CD4-positive, alpha-beta T cell (primary cell): ENCODE measurements around the gene AUTS2. TPM values are rescaled to one million over a fixed set of nuclear protein-coding genes. Genes with fewer than 3 reads are reported as not detected.

ENCODE experiments used
- ATAC-seq: fragments of 200-7000 bp; cut with Tn5 transposase; one replicate; pipeline ENCODE4 v1.10.0; 2022; ENCODE audit warnings: mild to moderate bottlenecking; ENCODE audit not compliant: poor library complexity
- CTCF ChIA-PET: fragments of 350-600 bp; sonication (Branson Sonifier 250); formaldehyde crosslinking; loops from one replicate; lab custom pipeline; 2021; ENCODE audit warnings: antibody characterized with exemption, inconsistent platforms; lab: Charles Lee
- POLR2A ChIA-PET: fragments of 350-600 bp; sonication (Branson Sonifier 250); formaldehyde crosslinking; loops from one replicate; lab custom pipeline; 2021; ENCODE audit warnings: antibody characterized with exemption, inconsistent platforms; lab: Charles Lee
- DNase-seq, 14 experiments: peaks; one replicate each; pipeline ENCODE4 v3.0.0-alpha.2; 2013 to 2020; ENCODE audit warnings: mixed read lengths in 2 of 14
- H3K27ac ChIP-seq, 2 donors: one replicate each; pipeline versions ENCODE4 v1.5.1 to v1.7.0; 2013; ENCODE audit warnings: low read length in 2 of 2, low read depth in 1 of 2, mild to moderate bottlenecking in 1 of 2
- H3K27me3 ChIP-seq, 2 experiments: 1 replicate in 1 of 2; 2 replicates in 1 of 2; pipeline versions ENCODE4 v1.6.1 to v1.7.0; 2013; ENCODE audit warnings: low read length in 2 of 2, control low read depth in 1 of 2, mild to moderate bottlenecking in 1 of 2, moderate library complexity in 1 of 2; ENCODE audit not compliant: insufficient read depth in 2 of 2, control insufficient read depth in 1 of 2
- H3K36me3 ChIP-seq: one replicate; pipeline ENCODE4 v1.6.1; 2013; ENCODE audit warnings: low read length, control low read depth; ENCODE audit not compliant: insufficient read depth
- H3K4me1 ChIP-seq: one replicate; pipeline ENCODE4 v1.6.1; 2013; ENCODE audit warnings: low read length, control low read depth; ENCODE audit not compliant: insufficient read depth
- H3K4me3 ChIP-seq: one replicate; pipeline ENCODE4 v1.5.1; 2013; ENCODE audit warnings: mild to moderate bottlenecking, low read length, moderate library complexity
- H3K9me3 ChIP-seq, 2 experiments: 1 replicate in 1 of 2; 2 replicates in 1 of 2; pipeline versions ENCODE4 v1.6.1 to v1.7.0; 2013; ENCODE audit warnings: low read length in 2 of 2, mild to moderate bottlenecking in 2 of 2, control low read depth in 1 of 2, moderate library complexity in 1 of 2; ENCODE audit not compliant: control insufficient read depth in 1 of 2, insufficient read depth in 1 of 2
- H3K27ac Mint-ChIP-seq: one replicate; pipeline ENCODE4 v1.8.0; 2020; ENCODE audit warnings: mixed read lengths
- H3K27me3 Mint-ChIP-seq: one replicate; pipeline ENCODE4 v1.8.0; 2021; ENCODE audit warnings: mixed read lengths
- H3K36me3 Mint-ChIP-seq: one replicate; pipeline ENCODE4 v1.8.0; 2021; ENCODE audit warnings: low read depth, mixed read lengths
- H3K4me1 Mint-ChIP-seq: one replicate; pipeline ENCODE4 v1.8.0; 2021; ENCODE audit warnings: low read depth, mixed read lengths
- H3K4me3 Mint-ChIP-seq: one replicate; pipeline ENCODE4 v1.8.0; 2020; ENCODE audit warnings: mild to moderate bottlenecking, mixed read lengths
- H3K9me3 Mint-ChIP-seq: one replicate; pipeline ENCODE4 v1.8.0; 2020; ENCODE audit warnings: mixed read lengths
- intact Hi-C, 2 experiments: fragments of 100-400 bp; cut with DNase I in 1 of 2; cut with micrococcal nuclease in 1 of 2; formaldehyde crosslinking; loops; one replicate each; pipeline versions ENCODE4 v1.15.1 to v1.9.0; 2023 to 2025; cut with DNase I, micrococcal nuclease
- total RNA-seq, 174 experiments: library from RNA in 2 of 174; stranded (reverse) in 2 of 174; gene quantifications; one replicate each; pipeline ENCODE4 v1.2.3 and lab custom pipeline; 2021 to 2026
- TF ChIP-seq, protein P1 (sequence below): fragments of 200-600 bp; IDR thresholded peaks from one replicate; pipeline ENCODE4 v1.8.0; 2022; ENCODE audit warnings: antibody characterized with exemption, mild to moderate bottlenecking

Gene AUTS2
- total RNA-seq, 2 experiments from 2014 or later: 43.6 to 47.6 TPM

DNA sequence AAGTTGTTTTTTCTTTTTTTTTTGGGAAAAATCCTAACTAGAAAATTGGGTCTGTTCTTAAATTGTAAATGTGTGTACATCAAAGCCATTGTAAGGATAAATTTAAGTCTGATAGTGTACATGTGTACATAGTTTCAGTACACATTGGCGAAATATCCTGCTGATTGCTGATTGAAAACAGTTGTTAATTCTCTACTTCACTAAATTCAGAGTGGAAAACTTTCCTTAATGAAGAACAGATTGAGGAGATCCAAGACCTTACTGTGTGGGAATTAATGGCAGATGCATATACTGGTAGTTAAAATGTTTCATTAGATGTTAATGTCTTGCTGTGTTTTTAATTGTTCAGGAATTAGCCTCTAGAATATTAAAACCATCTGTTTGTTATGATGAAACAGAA is 506.0 kb downstream of the AUTS2 start:
- Histone ChIP-seq H3K36me3 (no peaks in the 10 kb centered on the region), H3K4me3 (no peak overlapping the region), H3K4me1 (no peaks in the 10 kb centered on the region), H3K27me3 (no peaks in the 10 kb centered on the region), H3K27ac (no peak overlapping the region), H3K9me3 (no peaks in the 10 kb centered on the region)
- TF ChIP-seq, protein P1, sequence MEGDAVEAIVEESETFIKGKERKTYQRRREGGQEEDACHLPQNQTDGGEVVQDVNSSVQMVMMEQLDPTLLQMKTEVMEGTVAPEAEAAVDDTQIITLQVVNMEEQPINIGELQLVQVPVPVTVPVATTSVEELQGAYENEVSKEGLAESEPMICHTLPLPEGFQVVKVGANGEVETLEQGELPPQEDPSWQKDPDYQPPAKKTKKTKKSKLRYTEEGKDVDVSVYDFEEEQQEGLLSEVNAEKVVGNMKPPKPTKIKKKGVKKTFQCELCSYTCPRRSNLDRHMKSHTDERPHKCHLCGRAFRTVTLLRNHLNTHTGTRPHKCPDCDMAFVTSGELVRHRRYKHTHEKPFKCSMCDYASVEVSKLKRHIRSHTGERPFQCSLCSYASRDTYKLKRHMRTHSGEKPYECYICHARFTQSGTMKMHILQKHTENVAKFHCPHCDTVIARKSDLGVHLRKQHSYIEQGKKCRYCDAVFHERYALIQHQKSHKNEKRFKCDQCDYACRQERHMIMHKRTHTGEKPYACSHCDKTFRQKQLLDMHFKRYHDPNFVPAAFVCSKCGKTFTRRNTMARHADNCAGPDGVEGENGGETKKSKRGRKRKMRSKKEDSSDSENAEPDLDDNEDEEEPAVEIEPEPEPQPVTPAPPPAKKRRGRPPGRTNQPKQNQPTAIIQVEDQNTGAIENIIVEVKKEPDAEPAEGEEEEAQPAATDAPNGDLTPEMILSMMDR: no peak
- Mint-ChIP-seq H3K4me1 (no peaks in the 10 kb centered on the region), H3K4me3 (no peak overlapping the region), H3K9me3 (no peaks in the 10 kb centered on the region), H3K27ac (no peak overlapping the region), H3K27me3 (no peaks in the 10 kb centered on the region), H3K36me3 (no peaks in the 10 kb centered on the region)
- DNase-seq (no peak), ATAC-seq (no peak)
- ChIA-PET POLR2A (no interaction called here), CTCF (interaction anchor here (1.5 kb wide), 1 partner anchor 10 kb away, joined by 3 read pairs; no protein-coding TSS in a partner anchor)
- intact Hi-C loops: no loop called here

DNA sequence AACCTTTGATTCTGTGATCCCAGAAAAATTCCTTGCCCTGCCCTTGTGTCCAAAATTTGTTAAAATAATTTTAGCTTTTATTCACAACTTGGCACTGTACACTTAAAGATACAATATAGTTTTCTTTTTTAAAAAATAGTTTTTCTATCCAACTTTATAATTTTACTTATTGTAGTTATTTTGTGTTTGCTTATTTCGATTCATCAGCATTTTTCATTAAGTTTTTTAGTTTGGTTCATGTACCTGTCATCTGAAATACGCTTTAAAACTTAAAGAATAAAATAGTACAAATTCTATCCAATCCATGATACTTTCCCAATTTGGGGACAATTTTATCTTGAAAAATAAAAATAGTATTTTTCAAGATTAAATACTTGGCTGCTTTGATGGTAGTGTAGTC is 514.8 kb downstream of the AUTS2 start:
- Mint-ChIP-seq H3K9me3 (no peaks in the 10 kb centered on the region), H3K27me3 (no peaks in the 10 kb centered on the region), H3K4me1 (no peaks in the 10 kb centered on the region), H3K27ac (no peak overlapping the region), H3K36me3 (no peaks in the 10 kb centered on the region), H3K4me3 (no peak overlapping the region)
- ChIA-PET CTCF (no interaction called here), POLR2A (no interaction called here)
- DNase-seq (no peak), ATAC-seq (no peak)
- TF ChIP-seq, protein P1: no peak
- Histone ChIP-seq H3K4me3 (no peak overlapping the region), H3K4me1 (no peaks in the 10 kb centered on the region), H3K9me3 (peaks cover 0 to 3% of the 10 kb centered on the region in 2 experiments), H3K36me3 (no peaks in the 10 kb centered on the region), H3K27ac (no peak overlapping the region), H3K27me3 (no peaks in the 10 kb centered on the region)
- intact Hi-C loops: no loop called here

DNA sequence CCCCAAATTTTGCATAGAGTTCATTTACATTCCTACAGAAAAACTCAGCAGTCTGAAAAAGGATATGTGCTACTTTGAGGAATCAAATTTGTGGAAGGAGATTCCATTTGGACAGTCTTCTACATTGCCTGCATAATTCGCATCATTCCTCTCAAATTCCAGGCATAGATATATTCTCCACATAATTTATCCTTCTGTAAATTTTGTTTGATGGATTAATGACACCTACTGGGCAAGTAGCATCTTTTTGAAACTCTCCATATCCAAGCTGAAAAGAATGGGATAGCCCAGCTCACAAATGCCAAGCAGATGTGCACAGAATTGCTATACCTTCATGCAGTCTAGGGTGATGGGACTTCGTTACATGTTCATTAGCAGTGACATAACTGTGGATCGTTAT is 515.3 kb downstream of the AUTS2 start:
- no peaks in the 10 kb centered on the region for H3K4me1 ChIP-seq
- H3K9me3 Mint-ChIP-seq: no peaks in the 10 kb centered on the region
- H3K27ac Mint-ChIP-seq: no peak overlapping the region
- no peaks in the 10 kb centered on the region for H3K4me1 Mint-ChIP-seq
- ChIA-PET CTCF (interaction anchor here (1.1 kb wide), 1 partner anchor 10 kb away, joined by 3 read pairs; no protein-coding TSS in a partner anchor), POLR2A (no interaction called here)
- no peaks in the 10 kb centered on the region for H3K27me3 ChIP-seq
- no peaks in the 10 kb centered on the region for H3K36me3 Mint-ChIP-seq
- intact Hi-C loops: no loop called here
- H3K9me3 ChIP-seq: peaks cover 0 to 3% of the 10 kb centered on the region in 2 experiments
- no peak for ATAC-seq
- H3K27ac ChIP-seq: no peak overlapping the region
- TF ChIP-seq, protein P1: no peak
- H3K4me3 ChIP-seq: no peak overlapping the region
- no peaks in the 10 kb centered on the region for H3K36me3 ChIP-seq
- no peaks in the 10 kb centered on the region for H3K27me3 Mint-ChIP-seq
- H3K4me3 Mint-ChIP-seq: no peak overlapping the region
- DNase-seq: no peak
